Ascending aorta (tissue), 2 donors: ENCODE results near the gene PRKCI. TPM values are rescaled to one million over a fixed set of nuclear protein-coding genes. Genes with fewer than 3 reads are reported as not detected.
"Not testable (repeated sequence)": the region's sequence is repeated elsewhere in the genome, so short reads cannot be mapped to it uniquely, and the experiment has no call there.

ENCODE experiments used
- DNase-seq, 2 donors: peaks; one replicate each; pipeline ENCODE4 v3.0.0-alpha.2; 2019; ENCODE audit warnings: low spot score in 2 of 2
- H3K27ac ChIP-seq, 2 donors: fragments of 200-600 bp; sonication (generic); one replicate each; pipeline ENCODE4 v1.5.1; 2016 to 2017; ENCODE audit warnings: mild to moderate bottlenecking in 1 of 2
- H3K27me3 ChIP-seq: fragments of 200-600 bp; sonication (generic); one replicate; pipeline ENCODE4 v1.5.1; 2017
- H3K36me3 ChIP-seq, 2 donors: fragments of 200-600 bp; sonication (generic); one replicate each; pipeline ENCODE4 v1.5.1; 2016
- H3K4me1 ChIP-seq, 2 donors: fragments of 200-600 bp; sonication (generic); one replicate each; pipeline ENCODE4 v1.5.1; 2016 to 2017; ENCODE audit warnings: mild to moderate bottlenecking in 1 of 2
- H3K4me3 ChIP-seq, 2 donors: fragments of 200-600 bp; sonication (generic); one replicate each; pipeline ENCODE4 v1.5.1; 2016 to 2017; ENCODE audit warnings: mild to moderate bottlenecking in 1 of 2
- H3K9me3 ChIP-seq, 2 donors: fragments of 200-600 bp; sonication (generic); one replicate each; pipeline ENCODE4 v1.5.1; 2016
- intact Hi-C: fragments of 100-400 bp; cut with DNase I; formaldehyde crosslinking; loops from one replicate; pipeline ENCODE4 v1.15.1; 2023
- total RNA-seq: library from RNA; depleted of rRNA; stranded (reverse); fragments of >200 nt; gene quantifications from one replicate; pipeline ENCODE4 v1.1.0, GENCODE V29; 2016
- TF ChIP-seq, protein P1 (sequence below), 3 experiments: fragments of 200-600 bp in 2 of 3; fragments of 450-650 bp in 1 of 3; sonication (generic) in 2 of 3; IDR thresholded peaks; one replicate each; pipeline ENCODE4 v1.5.1; 2016 to 2019; ENCODE audit warnings: antibody characterized with exemption in 3 of 3, mild to moderate bottlenecking in 1 of 3, moderate library complexity in 1 of 3

Gene PRKCI
- total RNA-seq, 1 donor from 2014 or later, result 20.3 TPM

- TF ChIP-seq, protein P1, sequence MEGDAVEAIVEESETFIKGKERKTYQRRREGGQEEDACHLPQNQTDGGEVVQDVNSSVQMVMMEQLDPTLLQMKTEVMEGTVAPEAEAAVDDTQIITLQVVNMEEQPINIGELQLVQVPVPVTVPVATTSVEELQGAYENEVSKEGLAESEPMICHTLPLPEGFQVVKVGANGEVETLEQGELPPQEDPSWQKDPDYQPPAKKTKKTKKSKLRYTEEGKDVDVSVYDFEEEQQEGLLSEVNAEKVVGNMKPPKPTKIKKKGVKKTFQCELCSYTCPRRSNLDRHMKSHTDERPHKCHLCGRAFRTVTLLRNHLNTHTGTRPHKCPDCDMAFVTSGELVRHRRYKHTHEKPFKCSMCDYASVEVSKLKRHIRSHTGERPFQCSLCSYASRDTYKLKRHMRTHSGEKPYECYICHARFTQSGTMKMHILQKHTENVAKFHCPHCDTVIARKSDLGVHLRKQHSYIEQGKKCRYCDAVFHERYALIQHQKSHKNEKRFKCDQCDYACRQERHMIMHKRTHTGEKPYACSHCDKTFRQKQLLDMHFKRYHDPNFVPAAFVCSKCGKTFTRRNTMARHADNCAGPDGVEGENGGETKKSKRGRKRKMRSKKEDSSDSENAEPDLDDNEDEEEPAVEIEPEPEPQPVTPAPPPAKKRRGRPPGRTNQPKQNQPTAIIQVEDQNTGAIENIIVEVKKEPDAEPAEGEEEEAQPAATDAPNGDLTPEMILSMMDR (IDR thresholded peaks at IDR 0.05), result no peak
- H3K27ac ChIP-seq, result no peak overlapping the region
- DNase-seq, result no peak
- intact Hi-C loops, result no loop called here
- H3K36me3 ChIP-seq, result peaks cover 7 to 25% of the 10 kb centered on the region in 2 donors
- H3K9me3 ChIP-seq, result peaks cover 0 to 13% of the 10 kb centered on the region in 2 donors
- no peak overlapping the region for H3K4me3 ChIP-seq
- H3K4me1 ChIP-seq, result no peaks in the 10 kb centered on the region
- H3K27me3 ChIP-seq, result no peaks in the 10 kb centered on the region
Observed at GRCh38 chr3:170258105-170258487, 35.9 kb downstream of the PRKCI start.

DNA sequence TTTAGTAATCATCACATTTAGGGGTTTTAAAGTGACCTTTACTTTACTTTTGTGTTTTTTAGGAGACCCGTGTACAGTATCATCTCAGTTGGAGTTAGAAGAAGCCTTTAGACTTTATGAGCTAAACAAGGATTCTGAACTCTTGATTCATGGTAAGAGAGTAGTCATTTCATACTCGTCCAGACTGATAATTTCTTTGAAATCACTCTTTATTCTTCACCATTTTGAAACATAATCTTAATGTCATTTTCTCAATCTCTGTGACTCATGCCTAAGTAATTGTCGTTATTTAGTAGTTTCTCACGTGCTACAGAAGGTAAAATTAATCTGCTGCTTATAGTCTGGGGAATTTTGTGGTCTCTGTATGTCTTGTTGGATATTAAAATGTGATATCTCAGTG lies 37.7 kb downstream of the PRKCI start:
- Histone ChIP-seq H3K4me3 (no peak overlapping the region), H3K27ac (no peak overlapping the region), H3K9me3 (peaks cover 0 to 13% of the 10 kb centered on the region in 2 donors), H3K36me3 (peaks cover 10 to 40% of the 10 kb centered on the region in 2 donors), H3K4me1 (no peaks in the 10 kb centered on the region), H3K27me3 (no peaks in the 10 kb centered on the region)
- TF ChIP-seq, protein P1 (IDR thresholded peaks at IDR 0.05), result no peak
- intact Hi-C loops, result no loop called here
- DNase-seq, result no peak

DNA sequence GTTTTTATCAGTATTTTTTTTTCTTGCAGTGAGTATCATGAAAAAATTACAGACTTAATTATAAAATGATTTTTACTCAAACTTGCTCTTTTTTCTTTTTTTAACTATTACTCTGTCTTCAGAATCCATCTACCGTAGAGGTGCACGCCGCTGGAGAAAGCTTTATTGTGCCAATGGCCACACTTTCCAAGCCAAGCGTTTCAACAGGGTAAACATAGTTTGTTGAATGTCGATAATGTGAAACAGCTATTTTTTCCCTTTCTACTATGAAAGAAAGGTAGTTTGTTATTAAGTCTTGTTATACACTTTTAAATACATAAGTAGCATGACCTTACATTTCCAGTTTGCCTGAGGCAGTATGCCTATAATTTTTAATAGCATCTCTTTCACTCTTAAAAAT lies 45.6 kb downstream of the PRKCI start:
- DNase-seq, result no peak
- TF ChIP-seq, protein P1 (IDR thresholded peaks at IDR 0.05), result no peak
- peaks cover 25 to 47% of the 10 kb centered on the region in 2 donors for H3K36me3 ChIP-seq

DNA sequence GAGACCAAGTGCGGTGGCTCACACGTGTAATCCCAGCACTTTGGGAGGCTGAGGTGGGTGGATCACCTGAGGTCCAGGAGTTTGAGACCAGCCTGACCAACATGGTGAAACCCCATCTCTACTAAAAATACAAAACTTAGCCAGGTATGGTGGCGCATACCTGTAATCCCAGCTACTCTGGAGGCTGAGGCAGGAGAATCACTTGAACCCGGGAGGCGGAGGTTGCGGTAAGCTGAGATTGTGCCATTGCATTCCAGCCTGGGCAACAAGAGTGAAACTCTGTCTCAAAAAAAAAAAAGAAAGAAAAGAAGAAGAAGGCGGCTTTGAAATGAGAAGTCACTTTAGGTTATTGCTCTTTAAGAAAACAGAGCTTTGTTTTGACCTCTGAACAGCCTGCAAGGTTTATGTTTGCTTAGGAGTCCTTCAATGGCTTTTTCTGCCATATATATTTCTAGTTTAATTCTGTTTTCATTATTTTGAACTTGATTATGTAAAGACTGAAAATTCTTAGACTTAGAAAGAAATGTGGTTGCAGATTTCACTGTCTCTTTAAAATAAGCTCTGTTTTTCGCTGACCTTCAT lies 47.5 kb downstream of the PRKCI start:
- peaks cover 33 to 43% of the 10 kb centered on the region in 2 donors for H3K36me3 ChIP-seq
- intact Hi-C loops, H3K4me3 ChIP-seq, H3K27me3 ChIP-seq, DNase-seq, H3K4me1 ChIP-seq, H3K9me3 ChIP-seq, H3K27ac ChIP-seq: not testable (repeated sequence)

More for the DNA sequence above, 45.6 kb downstream of the PRKCI start:
- Histone ChIP-seq H3K27ac (no peak overlapping the region), H3K4me3 (no peak overlapping the region), H3K4me1 (no peaks in the 10 kb centered on the region), H3K27me3 (no peaks in the 10 kb centered on the region), H3K9me3 (no peaks in the 10 kb centered on the region)
- intact Hi-C loops, result no loop called here

- TF ChIP-seq, protein P1 (IDR thresholded peaks at IDR 0.05), result no peak
- no peaks in the 10 kb centered on the region for H3K9me3 ChIP-seq
- no peaks in the 10 kb centered on the region for H3K27me3 ChIP-seq
- DNase-seq, result no peak
- no peaks in the 10 kb centered on the region for H3K4me1 ChIP-seq
- intact Hi-C loops, result no loop called here
- H3K36me3 ChIP-seq, result peaks cover 33 to 41% of the 10 kb centered on the region in 2 donors
- H3K27ac ChIP-seq, result no peak overlapping the region
- no peak overlapping the region for H3K4me3 ChIP-seq
Observed at GRCh38 chr3:170270282-170270881, 48.2 kb downstream of the PRKCI start.

DNA sequence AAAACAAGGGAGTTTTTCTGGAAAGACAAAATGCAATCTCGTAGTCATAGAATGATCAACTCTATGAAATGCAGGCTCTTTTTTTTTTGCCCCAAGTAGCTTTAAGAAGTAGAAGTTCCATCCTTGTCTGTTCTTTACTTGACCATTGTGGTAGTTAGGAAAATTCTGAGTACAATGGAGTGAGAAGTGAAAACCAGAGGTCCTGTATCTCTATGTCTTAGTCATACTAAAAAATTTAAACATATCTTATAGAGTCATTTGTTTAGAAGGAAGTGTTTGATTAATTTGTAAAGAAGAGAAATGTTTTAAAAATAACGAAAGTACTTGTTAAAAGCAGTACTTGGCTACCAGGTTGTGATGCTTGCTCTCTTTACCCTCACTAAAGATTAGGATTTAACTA lies 52.4 kb downstream of the PRKCI start:
- H3K4me3 ChIP-seq, result no peak overlapping the region
- peaks cover 33 to 42% of the 10 kb centered on the region in 2 donors for H3K36me3 ChIP-seq
- TF ChIP-seq, protein P1 (IDR thresholded peaks at IDR 0.05), result no peak
- no peaks in the 10 kb centered on the region for H3K9me3 ChIP-seq
- no peaks in the 10 kb centered on the region for H3K27me3 ChIP-seq
- intact Hi-C loops, result no loop called here
- DNase-seq, result no peak
- no peaks in the 10 kb centered on the region for H3K4me1 ChIP-seq
- no peak overlapping the region for H3K27ac ChIP-seq
